LNCaP clone FGC (cell line): ENCODE data around the gene MTX1.
"Not testable (repeated sequence)": the region's sequence is repeated elsewhere in the genome, so short reads cannot be mapped to it uniquely, and the experiment has no call there.

Experiments used
- DNase-seq: peaks from one replicate; pipeline ENCODE4 v3.0.0-alpha.2; 2011; ENCODE audit warnings: low read depth
- H3K4me3 ChIP-seq: 2 replicates; pipeline ENCODE4 v1.5.1; 2011; ENCODE audit warnings: mild to moderate bottlenecking, low read depth, low read length, control low read depth
- TF ChIP-seq, protein P1 (sequence below): IDR thresholded peaks from 2 replicates; pipeline ENCODE4 v1.5.1; 2012; ENCODE audit warnings: mild to moderate bottlenecking; ENCODE audit not compliant: control insufficient read depth, insufficient read depth; ENCODE audit errors: extremely low read depth

MTX1 gene

GRCh38 chr1:155236451-155236850 lies 28.0 kb downstream of the MTX1 start:
- TF ChIP-seq, protein P1, sequence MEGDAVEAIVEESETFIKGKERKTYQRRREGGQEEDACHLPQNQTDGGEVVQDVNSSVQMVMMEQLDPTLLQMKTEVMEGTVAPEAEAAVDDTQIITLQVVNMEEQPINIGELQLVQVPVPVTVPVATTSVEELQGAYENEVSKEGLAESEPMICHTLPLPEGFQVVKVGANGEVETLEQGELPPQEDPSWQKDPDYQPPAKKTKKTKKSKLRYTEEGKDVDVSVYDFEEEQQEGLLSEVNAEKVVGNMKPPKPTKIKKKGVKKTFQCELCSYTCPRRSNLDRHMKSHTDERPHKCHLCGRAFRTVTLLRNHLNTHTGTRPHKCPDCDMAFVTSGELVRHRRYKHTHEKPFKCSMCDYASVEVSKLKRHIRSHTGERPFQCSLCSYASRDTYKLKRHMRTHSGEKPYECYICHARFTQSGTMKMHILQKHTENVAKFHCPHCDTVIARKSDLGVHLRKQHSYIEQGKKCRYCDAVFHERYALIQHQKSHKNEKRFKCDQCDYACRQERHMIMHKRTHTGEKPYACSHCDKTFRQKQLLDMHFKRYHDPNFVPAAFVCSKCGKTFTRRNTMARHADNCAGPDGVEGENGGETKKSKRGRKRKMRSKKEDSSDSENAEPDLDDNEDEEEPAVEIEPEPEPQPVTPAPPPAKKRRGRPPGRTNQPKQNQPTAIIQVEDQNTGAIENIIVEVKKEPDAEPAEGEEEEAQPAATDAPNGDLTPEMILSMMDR: no peak
- DNase-seq: no peak
- H3K4me3 ChIP-seq: no peak overlapping the region

- TF ChIP-seq, protein P1: no peak
Measured at GRCh38 chr1:155241069-155241679, 32.7 kb downstream of the MTX1 start.

DNA sequence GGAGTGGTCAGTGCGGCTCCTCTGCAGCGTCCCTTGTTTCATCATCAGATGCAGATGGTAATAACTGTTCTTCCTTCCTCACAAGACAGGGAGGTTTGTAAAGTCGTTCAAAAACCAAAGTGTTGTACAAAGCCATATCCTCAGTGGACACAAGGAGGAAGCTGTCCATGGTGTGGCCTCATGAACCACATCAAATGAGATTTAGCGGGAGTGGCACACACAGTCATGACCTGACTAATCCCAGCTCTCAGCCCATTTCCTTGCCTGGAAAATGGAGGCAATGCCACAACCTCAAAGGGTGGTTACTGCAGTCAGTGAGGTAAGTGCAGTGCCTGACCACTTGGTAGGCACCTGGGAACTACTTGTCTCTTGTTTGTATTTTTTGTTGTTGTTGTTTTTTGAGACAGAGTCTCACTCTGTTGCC lies 33.4 kb downstream of the MTX1 start:
- no peak overlapping the region for H3K4me3 ChIP-seq
- TF ChIP-seq, protein P1: no peak
- no peak for DNase-seq

More at GRCh38 chr1:155241069-155241679, 32.7 kb downstream of the MTX1 start:
- peak overlapping the region; percentile 47 for H3K4me3 ChIP-seq
- DNase-seq: peak; percentile 89

GRCh38 chr1:155242805-155243358 lies 34.4 kb downstream of the MTX1 start:
- no peak overlapping the region for H3K4me3 ChIP-seq
- no peak for DNase-seq
- TF ChIP-seq, protein P1: no peak

DNA sequence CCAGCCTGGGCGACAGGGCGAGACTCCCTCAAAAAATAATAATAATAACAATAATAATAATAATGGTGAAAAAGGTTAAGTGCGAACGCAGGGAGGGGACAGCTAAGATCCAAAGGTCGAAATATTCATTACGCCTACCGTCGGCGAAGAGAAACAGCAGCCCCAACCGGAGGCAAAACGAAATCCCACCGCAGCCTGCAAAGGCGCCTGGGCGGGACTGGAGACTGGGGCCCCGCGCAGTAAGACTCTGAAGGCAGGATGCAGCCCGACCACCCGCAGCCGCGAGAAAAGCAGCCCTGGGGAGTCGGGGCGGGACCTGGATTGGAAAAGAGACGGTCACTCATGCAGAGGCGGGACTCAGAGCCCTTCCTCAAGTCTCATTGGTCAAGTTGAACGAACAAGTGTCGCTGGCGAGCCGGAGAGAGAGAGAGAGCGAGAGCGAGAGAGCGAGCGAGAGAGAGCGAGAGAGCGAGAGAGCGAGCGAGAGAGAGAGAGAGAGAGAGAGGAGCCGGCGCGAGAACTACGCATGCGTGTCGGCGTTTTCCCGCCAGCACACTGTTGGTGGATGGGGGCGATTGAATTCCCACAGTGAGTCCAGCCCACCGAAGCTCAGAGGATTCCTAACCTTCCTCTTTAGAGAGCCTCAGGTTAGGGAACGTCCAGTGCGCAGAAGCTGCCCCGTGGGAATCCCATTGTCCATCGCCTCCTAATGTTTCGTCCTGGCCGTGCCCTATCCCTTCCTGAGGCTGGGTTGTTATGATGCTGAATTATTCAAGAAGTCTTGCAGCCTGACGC lies 36.1 kb downstream of the MTX1 start:
- H3K4me3 ChIP-seq: peak overlapping the region; percentile 70
- peak; percentile 98 for DNase-seq
- TF ChIP-seq, protein P1: peak; percentile 51

DNA sequence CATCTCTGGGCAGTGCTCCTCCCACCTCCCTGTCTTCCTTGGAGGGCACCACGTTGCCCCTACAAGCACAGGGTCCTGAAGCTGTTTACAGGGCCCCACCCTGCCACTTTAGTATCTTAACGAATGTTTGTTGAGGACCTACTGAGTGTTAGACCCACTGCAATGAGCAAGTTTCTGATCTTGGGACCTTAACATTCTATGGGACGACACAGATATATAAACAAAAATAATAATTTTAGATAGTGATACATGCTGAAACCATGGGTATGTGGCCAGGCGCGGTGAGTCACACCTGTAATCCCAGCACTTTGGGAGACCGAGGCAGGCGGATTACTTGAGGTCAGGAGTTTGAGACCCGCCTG lies 36.6 kb downstream of the MTX1 start:
- peak overlapping the region; percentile 70 for H3K4me3 ChIP-seq
- DNase-seq: no peak
- TF ChIP-seq, protein P1: no peak

DNA sequence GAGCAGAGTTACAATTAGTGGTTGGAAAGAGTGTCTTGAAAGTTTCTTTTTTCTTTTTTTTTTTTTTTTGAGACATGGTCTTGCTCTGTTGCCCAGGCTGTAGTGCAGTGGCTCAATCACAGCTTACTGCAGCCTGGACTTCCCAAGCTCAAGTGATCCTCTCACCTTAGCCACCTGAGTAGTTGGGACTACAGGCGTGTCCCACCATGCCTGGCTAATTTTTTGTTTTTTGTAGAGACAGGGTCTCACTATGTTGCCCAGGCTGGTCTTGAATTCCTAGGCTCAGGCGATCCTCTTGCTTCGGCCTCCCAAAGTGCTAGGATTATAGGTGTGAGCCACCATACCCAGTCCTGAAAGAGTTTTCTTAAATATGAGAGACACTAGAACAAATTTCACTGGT lies 38.3 kb downstream of the MTX1 start:
- H3K4me3 ChIP-seq, DNase-seq: not testable (repeated sequence)
